A204.1 (cell line): ENCODE results near the gene CDK13.

Experiments
- FAIRE-seq: peaks from 2 replicates; lab custom pipeline; 2012; peaks lifted over from hg19 to GRCh38; lab: Jason Lieb, UNC

CDK13 gene

DNA sequence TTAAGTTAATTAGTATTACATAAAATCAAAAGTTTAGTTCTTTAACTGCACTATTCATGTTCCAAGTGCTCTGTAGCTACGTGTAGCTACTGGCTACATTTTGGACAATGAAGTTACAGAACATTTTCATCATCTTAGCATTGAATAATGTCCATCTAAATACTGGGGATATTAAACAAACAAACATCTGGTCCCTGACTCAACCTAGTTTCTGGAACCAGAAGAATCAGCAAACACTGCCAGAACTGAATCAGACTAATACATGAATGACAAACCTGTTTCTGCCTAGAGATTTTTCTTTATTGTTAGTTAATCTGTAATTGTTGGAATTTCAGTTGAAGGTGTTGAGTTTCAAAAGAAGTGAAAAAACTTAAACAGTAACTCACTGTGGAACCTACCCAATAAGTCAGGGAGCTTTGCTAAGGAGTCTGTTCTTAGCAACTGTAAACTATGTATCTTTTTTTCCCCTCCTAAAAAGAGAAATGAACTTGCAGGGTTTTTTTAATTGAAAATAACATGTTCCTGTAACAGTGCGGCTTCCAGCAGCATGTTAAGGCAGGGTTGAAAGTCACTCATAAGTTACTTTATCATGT, 58.3 kb downstream of the CDK13 start:
- no peak for FAIRE-seq

DNA sequence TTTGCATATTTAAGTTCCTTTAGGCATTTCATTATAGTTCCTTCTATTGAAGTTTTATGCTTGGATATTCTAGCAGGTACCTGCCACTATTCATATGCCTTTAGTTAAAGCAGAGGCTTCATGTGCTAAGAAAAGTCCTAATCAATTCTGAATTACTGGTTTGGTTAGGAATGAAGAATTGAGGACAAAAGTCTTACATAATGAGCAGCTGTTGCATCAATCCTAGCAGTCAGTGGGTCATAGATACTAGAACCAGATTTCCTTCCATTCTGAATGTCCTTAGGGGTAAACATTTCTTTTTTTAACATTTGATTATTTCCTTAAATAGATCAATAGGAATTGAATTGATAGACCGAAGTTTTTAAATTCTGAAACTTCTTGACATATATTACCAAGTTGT, 59.2 kb downstream of the CDK13 start:
- no peak for FAIRE-seq

DNA sequence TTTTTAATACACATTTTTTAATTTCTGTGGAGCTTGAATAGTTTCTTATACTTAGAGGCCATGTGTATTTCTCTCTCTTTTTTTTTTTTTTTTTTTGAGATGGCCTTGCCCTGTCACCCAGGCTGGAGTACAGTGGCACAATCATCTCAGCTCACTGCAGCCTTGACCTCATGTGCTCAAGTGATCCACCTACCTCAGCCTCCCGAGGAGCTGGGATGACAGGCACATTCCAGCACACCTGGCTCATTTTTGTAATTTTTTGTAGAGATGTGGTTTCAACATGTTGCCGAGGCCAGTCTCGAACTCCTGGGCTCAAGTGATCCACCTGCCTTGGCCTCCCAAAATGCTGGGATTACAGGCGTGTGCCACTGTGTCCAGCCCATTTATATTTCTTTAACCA, 64.3 kb downstream of the CDK13 start:
- FAIRE-seq = no peak

DNA sequence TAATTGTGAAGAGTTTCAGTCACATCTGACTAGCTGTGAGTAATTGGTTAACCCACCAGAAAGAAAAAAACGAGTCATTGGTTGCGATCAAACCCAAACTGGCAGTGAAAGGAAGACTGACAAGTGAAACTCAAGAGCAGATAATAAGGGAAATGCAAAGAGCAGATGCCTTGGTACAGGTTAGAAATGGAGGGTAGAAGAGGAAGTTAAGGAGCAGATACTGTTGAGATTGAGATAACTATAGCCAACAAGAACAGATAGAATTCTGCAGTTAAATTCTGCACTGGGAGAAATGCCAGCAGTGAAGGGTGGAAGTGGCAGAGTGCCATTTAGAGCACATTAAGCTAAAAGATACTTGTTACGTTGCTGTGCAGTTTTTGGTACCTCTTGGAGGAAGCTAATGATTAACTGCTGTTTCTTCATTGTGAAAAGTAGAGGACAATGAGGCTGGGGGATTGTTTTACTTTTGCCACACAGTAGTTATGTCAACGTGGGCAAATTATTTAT, 65.8 kb downstream of the CDK13 start:
- FAIRE-seq = no peak

DNA sequence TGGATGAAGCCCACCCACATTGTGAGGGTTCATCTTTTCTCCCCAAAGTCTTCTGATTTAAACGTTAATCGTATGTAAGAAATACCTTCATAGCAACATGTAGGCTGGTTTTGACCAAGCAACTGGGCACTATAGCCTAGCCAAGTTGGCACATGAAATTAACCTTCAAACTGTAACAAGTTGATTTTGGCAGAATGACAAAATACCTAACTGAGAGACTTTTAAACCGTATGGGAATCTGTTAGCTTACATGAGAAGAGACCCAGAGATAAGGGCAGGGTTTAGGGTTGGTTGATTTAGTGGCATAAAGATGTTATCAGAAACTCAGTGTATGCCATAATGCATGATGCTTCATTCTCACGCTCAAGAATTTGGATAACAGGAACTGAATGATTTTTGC, 69.5 kb downstream of the CDK13 start:
- no peak for FAIRE-seq

DNA sequence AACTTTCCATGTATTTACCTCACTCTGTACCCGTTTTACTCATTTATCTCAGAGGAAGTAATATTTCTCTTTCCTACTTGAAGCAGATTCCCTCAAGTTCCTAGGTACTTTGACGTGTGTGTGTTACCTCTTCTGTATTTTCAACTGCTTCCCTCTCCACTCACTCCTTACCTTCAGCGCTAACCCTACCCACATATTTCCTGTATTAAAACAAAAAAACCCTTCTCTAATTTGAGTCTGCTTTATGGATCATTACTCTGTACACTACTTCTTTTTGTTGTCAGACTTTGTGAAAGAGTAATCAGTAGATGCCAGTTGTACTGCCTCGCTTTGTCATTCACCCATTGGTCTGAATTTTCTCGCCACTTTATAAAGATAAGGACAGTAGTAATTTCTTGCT, 74.0 kb downstream of the CDK13 start:
- FAIRE-seq = no peak

DNA sequence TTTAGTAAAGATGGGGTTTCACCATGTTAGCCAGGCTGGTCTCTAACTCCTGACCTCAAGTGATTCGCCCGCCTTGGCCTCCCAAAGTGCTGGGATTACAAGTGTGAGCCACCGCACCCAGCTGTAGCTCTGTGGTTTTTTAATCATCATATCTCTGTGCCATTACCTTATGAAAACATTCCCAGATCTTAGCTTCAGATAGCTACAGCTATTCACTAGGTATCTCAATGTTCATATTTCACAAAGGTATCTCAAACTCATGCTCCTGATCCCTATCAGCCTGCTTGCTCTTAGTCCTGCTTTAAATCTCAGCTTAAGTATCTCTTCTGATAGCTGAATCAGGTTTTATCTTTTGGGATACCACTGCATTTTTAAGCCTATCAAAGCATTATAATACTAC, 74.8 kb downstream of the CDK13 start:
- no peak for FAIRE-seq

DNA sequence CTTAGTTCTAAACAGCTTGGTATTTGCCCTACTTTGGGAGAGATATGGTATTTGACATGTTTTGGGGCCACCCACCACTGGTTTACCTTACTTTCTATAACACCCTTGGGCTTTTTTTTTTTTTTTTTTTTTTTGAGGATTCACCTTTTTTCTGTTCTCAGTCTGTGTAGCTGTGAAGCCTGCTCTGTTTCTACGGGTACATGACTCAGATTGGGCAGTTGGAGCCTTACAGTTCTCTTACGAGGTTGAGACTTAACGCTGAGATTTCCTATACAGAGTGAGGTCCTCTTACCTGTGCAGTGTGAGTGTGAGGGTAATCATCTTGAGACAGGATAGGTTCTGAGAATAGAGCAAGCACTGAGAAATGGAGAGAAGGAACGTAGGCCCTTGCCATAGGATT, 77.5 kb downstream of the CDK13 start:
- no peak for FAIRE-seq

DNA sequence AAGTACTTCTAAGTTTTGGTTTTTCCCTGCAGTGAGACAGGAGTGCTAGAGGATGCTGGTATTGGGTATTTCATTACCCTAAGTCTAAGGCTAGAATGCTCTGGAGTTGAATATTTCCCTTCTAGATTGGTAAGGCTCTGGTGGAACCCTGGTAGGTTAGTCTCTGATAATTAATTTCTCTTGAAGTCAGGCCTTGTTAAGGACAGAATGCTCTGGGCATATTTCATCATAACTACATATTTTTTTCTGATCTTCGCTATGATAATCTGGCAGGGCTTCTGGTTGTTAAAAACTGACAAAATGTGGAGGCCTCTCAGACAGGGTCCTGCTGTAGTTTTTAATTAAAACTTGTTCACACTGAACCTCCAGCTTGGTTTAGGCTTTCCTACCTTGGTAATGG, 83.8 kb downstream of the CDK13 start:
- no peak for FAIRE-seq

DNA sequence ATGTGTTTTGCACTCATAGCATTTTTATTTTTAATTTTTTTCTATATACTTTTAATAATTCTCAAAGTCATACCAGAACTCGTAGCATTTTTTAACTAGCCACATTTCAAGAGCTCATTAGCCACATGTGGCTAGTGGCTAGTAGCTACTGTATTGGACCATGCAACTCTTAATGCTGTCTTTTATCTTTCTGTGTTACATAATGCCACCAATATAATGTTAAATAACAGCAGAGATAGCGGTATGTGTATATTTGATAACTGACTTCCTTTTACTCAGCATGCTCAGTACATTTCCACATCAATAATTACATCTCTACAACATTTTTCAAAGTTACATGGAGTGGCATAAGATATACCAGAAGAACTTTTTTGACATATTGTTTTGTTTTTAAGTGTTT, 91.4 kb downstream of the CDK13 start:
- no peak for FAIRE-seq

DNA sequence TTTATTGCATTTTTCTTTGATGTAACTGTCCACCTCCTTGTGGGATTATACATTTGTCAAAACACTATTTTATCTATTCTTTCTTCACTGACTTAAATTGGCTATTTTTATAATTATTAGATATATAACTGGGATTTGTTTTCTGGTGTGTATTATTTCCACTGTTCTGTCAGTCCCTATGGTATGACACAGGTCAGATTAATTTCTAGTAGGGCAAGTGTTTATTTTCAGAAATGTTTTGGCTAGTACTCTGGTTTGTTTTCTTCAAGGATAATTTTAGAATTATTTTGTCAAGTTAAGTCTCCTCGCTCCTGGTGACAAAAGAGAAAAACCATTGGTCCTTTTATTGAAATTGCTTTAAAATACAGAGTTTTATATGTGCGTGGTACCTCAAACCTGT, 93.1 kb downstream of the CDK13 start:
- FAIRE-seq = no peak

DNA sequence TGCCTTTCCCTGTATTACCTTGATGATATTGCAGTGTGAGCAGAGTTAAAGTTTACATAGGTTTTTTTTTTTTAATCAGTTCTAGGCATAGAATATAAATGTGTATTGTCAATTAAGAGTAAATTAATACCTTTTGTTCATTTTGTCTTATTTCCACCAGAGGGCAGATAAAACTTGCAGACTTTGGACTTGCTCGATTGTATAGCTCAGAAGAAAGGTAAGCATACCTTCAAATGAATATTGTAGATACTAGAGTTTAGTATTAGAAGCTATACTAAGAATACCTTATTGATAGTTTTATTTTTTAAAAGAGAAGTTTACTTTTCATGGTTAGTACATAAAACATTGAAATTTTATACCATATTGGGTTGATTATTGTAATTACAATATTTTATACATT, 97.6 kb downstream of the CDK13 start:
- FAIRE-seq = no peak

DNA sequence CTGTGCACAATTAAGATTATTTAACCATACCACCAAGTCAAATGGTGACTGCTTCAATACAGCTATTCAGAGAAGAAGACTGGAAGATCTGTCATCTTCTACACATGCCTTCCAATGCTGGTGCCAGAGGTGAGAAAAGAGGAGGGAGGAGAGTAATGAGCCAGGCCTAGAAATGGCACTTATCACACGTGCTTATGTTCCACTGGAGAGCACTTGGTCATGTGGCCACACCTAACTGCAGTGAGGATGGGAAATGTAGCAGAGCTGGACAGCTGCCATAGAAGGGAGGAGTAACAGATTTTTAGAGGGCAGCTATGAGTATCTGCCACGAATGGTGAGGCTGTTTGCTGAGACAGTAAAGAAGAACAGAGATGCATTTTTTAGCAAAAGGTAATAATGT, 107.2 kb downstream of the CDK13 start:
- FAIRE-seq = no peak

DNA sequence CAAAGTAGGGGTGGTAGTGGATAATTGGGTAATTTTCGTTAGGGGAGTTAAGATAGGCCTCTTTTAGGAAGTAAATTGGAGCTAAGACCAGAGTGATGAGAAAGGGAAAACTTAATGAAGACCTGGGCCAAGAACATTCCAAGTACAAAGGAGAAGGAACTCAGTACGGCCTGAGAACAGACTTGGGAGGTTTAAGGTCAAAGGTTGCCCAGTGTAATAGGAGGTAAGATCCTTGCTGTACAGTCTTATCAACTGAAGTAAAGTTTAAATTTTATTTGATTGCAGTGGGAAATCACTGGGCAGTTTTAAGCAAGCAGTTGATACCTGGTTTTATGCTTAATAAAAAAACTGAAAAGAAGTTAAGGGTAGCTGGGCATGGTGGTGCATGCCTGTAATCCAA, 108.0 kb downstream of the CDK13 start:
- no peak for FAIRE-seq

DNA sequence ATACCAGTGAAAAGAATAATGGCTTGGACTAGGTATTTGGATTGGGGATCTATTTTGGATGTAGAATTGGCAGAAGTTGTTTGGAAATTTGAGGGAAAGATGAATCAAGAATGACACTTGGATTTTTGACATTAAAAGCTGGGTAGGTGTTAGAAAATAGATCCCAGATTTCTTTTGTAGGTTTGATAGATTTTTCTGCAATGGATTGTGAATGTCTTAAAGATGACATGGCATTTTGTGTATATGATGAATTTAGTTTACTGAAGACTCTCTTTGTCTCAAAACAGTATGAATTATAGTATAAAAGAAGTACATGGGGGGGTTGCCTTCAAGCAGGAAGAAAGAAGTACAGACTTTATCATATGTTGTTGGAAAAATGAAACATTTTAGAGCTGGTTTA, 108.6 kb downstream of the CDK13 start:
- no peak for FAIRE-seq

DNA sequence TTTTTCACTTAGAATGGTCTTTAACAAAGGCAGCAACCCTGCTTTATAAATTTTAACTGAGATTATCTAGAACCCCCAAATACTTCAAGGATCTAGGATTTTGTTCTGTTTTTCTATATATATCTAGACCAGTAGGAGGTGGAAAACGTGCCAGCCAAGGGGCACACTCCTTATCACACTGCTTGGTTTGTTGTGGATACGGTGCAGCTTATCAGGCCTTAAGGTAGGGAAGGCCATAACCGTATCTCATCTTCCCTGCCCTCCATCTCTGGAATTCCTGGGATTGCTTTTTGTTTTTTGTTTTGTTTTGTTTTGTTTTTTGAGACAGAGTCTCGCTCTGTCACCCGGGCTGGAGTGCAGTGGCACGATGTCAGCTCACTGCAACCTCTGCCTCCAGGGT, 109.0 kb downstream of the CDK13 start:
- FAIRE-seq = no peak

DNA sequence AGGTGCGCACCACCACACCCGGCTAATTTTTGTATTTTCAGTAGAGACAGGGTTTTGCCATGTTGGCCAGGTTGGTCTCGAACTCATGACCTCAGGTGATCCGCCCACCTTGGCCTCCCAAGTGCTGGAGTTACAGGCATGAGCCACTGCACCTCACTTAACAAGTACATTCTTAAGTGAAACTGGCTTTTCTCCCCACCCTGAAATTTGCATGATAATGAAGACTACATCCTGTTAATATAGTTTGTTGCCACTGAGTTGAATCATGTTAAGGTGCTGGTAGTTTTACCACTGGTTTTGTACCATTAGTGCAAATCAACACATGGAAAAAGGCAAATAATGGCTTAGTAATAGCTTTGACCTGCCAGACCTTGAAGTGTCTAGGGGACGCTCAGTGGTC, 122.2 kb downstream of the CDK13 start:
- no peak for FAIRE-seq

DNA sequence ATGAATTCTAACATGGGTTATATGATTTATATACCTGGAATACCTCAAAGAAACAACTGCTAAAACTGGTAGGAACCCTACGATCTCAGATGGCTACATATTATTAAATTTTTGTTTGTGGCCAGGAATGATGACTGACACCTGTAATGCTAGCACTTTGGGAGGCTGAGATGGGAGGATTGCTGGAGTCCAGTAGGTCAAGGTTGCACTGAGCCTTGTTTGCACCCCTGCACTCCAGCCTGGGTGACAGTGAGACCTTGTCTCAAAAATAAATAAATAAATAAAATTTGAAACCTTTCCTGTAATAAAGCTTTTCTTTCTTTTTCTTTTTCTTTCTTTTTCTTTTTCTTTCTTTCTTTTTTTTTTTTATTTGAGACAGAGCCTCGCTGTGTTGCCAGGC, 123.2 kb downstream of the CDK13 start:
- no peak for FAIRE-seq

DNA sequence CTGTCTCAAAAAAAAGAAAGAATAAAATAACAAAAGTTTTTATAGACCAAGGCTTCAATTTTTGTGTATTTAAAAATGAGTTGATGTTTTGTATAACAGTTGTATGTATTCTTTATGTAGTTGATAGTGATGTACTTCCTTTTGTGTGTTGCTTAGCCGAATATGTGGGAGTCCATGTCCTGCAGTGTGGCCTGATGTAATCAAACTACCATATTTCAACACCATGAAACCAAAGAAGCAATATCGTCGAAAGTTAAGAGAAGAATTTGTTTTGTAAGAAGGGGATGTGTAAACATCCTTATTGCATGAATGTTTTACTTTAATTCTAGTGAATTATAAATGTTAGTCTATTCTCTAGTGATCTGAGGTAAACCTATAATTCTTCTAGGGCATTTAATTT, 127.8 kb downstream of the CDK13 start:
- no peak for FAIRE-seq

DNA sequence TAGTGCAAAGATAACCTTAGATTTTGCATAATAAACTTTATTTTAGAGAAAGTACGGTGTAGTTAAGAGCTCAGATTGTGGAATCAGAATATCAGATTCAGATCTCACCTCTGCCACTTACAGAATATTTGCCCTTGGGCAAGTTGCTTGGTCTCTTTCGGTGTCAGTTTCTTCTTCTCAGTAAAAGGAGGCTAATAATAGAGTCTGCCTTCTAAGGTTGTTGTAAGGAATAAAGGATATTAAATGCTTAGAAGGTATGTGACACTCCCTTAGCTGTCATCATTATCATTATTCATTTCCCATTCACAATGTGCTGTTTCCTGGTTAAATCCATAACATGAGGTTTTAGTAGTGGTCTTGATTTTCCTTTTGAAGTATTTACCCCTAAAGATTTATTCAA, 142.1 kb downstream of the CDK13 start:
- no peak for FAIRE-seq

DNA sequence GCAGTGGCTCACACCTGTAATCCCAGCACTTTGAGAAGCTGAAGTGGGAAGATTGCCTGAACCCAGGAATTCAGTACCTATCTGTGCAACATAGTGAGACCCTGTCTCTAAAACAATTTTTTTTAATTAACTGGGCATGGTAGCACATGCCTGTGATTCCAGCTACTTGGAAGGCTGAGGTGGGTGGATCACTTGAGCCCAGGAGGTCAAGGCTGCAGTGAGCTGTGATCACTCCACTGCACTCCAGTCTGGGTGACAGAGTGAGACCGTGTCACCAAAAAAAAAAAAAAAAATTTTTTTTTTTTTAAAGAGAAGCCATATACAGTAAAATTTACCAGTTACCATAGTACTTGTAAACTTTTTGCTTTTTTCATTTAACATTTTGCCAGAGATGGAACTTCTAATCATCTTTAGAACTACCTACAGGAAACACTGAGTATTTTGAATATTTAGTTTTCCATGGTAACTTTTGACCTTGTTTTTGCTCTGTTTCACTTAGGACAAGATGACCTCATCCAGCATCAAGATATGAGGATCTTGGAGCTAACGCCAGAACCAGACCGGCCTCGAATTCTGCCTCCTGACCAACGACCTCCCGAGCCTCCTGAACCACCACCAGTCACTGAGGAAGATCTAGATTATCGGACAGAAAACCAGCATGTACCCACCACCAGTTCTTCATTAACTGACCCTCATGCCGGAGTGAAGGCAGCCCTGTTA, 143.7 kb downstream of the CDK13 start:
- FAIRE-seq = no peak

DNA sequence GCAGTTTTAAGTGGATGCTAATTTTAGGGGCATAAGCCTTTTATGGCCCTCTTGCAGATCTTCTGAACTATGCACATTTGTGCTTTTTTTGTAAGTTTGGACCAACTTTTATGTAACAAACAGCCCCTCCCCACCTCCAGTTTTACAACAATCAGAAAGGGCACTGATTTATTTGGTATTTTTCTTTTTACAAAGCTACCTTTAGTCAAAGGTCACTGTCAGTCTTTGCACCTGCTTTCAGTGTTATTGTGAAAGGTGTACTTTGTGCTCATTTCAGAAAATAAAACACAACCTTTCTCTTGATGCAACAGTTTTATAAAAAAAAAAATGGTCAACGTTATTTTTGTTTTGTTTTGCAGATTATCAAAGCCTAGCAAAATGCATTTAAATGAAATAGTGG, 145.2 kb downstream of the CDK13 start:
- FAIRE-seq = no peak

DNA sequence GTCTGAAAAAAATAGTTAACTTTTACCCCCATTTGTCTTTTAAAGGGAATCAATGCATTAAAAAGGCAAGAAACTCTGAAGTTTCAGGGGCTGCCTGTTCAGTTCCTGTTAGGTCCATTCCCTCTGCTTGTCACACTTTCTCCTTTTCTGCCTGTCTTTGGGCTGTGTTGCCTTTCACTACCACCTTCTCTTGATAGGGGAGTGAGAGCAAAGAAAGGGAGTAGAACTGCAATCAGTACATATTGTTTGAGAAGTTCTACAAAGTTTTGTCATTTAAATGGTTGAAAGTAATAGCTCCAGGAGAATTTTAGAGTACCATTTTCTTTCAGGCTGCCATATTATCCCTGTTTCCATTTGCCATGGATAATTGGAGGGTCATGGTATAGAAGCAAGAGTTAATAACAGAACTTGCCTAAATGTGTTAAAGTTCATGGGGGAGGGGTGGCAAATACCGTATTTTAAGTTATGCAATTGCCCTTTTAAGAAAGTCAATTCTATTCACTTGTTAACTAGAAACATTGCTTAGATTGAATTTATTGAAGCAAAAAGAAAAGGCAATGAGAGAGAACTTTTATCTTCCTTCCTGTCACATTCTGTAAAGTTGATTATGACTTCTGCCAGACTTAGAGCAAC, 145.8 kb downstream of the CDK13 start:
- FAIRE-seq = no peak

DNA sequence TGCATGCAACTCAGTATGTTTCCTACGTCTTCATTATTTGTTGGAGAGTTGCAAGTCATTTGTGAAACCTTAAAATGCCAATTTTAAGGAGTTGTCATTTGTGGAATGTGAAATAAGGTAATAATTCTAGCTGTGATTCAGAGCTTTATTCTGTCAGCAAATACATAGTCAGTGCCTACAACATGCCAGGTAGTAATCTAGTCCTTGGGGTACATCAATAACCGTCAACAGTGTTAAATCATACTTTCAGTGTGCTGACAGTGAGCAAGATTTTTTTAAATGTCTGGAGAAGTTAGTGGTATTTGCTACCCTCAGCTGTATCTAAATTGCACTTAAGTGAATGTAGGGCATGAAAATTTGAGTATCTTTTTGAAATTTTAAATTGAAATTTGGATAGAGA, 147.7 kb downstream of the CDK13 start:
- FAIRE-seq = no peak
